ENCODE measurements around the gene UROC1.

- TF ChIP-seq CTCF (conservative IDR thresholded peaks at IDR 0.05; ENCODE audit: low read depth, low read length) (no peak), EZH2 (IDR thresholded peaks at IDR 0.05; ENCODE audit: borderline replicate concordance, low read depth, low read length, poor library complexity, severe bottlenecking) (no peak)
These were observed 53.5 kb downstream of the UROC1 start for GRCh38 chr3:126464093-126464492.
